Endodermal cell (in vitro differentiated cells): ENCODE data around the gene TMOD1. TPM values are rescaled to one million over a fixed set of nuclear protein-coding genes. Genes with fewer than 3 reads are reported as not detected.
"Not testable (repeated sequence)": the region's sequence is repeated elsewhere in the genome, so short reads cannot be mapped to it uniquely, and the experiment has no call there.

Experiments used
- DNase-seq: peaks from one replicate; pipeline ENCODE4 v3.0.0-alpha.2; 2017
- H3K27ac ChIP-seq: 2 replicates; pipeline ENCODE4 v1.5.1; 2013; ENCODE audit warnings: mild to moderate bottlenecking, low read depth, low read length, moderate library complexity
- H3K27me3 ChIP-seq: 2 replicates; pipeline ENCODE4 v1.6.1; 2013; ENCODE audit warnings: mild to moderate bottlenecking, low read length, moderate library complexity; ENCODE audit not compliant: insufficient read depth, control insufficient read depth, poor library complexity, severe bottlenecking
- H3K36me3 ChIP-seq: 2 replicates; pipeline ENCODE4 v1.7.0; 2013; ENCODE audit warnings: mild to moderate bottlenecking, low read length, moderate library complexity; ENCODE audit not compliant: control insufficient read depth, insufficient read depth
- H3K4me1 ChIP-seq: one replicate; pipeline ENCODE4 v1.7.0; 2013; ENCODE audit warnings: low read length; ENCODE audit not compliant: control insufficient read depth, insufficient read depth
- H3K4me3 ChIP-seq: 2 replicates; pipeline ENCODE4 v1.5.1; 2013; ENCODE audit warnings: mild to moderate bottlenecking, low read length, moderate library complexity
- H3K9ac ChIP-seq: 2 replicates; pipeline ENCODE4 v1.6.1; 2013; ENCODE audit warnings: mild to moderate bottlenecking, low read length, moderate library complexity; ENCODE audit not compliant: poor library complexity, severe bottlenecking; ENCODE audit errors: extremely low read depth
- H3K9me3 ChIP-seq: 2 replicates; pipeline ENCODE4 v1.6.1; 2013; ENCODE audit warnings: mild to moderate bottlenecking, low read length, moderate library complexity; ENCODE audit not compliant: control insufficient read depth
- H3K27ac Mint-ChIP-seq: 2 replicates; pipeline ENCODE4 v1.8.0; 2020; ENCODE audit warnings: mixed read lengths
- H3K27me3 Mint-ChIP-seq: 2 replicates; pipeline ENCODE4 v1.8.0; 2021; ENCODE audit warnings: mild to moderate bottlenecking, mixed read lengths; ENCODE audit not compliant: insufficient read depth
- H3K36me3 Mint-ChIP-seq: 2 replicates; pipeline ENCODE4 v1.8.0; 2020; ENCODE audit warnings: low read depth, mixed read lengths
- H3K4me1 Mint-ChIP-seq: 2 replicates; pipeline ENCODE4 v1.8.0; 2020; ENCODE audit warnings: mixed read lengths
- H3K4me3 Mint-ChIP-seq: 2 replicates; pipeline ENCODE4 v1.8.0; 2020; ENCODE audit warnings: mild to moderate bottlenecking, moderate library complexity, mixed read lengths
- H3K9me3 Mint-ChIP-seq: 2 replicates; pipeline ENCODE4 v1.8.0; 2020; ENCODE audit warnings: mild to moderate bottlenecking, mixed read lengths
- WGBS, 2 experiments: methylation state at CpG; one replicate each; pipeline versions ENCODE4 v1.1.5 to v1.1.7; 2013; ENCODE audit warnings: missing lambda C conversion rate in 2 of 2, mixed read lengths in 1 of 2; ENCODE audit not compliant: insufficient coverage in 1 of 2, insufficient read length in 1 of 2; 5-methylcytosine and 5-hydroxymethylcytosine counted together
- total RNA-seq, 2 donors: library from RNA; stranded (reverse); fragmentation: NEBNext Ultra II Directional in 1 of 2; extraction: Animal tissue kit (Norgen Biotek cat#: 25700) in 1 of 2; gene quantifications; 2 replicates in 1 of 2; 3 replicates in 1 of 2; pipeline ENCODE4 v1.2.1, GENCODE V29; 2021
- TF ChIP-seq, protein P1 (sequence below): fragments of 200-600 bp; sonication (generic); conservative IDR thresholded peaks from 2 replicates; pipeline ENCODE4 v1.5.0; 2021; ENCODE audit warnings: antibody characterized with exemption, mild to moderate bottlenecking

The TMOD1 gene
- total RNA-seq, 2 donors from 2014 or later, result 3.6 to 7.1 TPM

- Mint-ChIP-seq H3K27me3 (no peaks in the 10 kb centered on the region), H3K9me3 (peaks cover 32% of the 10 kb centered on the region), H3K4me1 (peaks cover 5% of the 10 kb centered on the region), H3K4me3 (no peak overlapping the region), H3K36me3 (peaks cover 75% of the 10 kb centered on the region), H3K27ac (no peak overlapping the region)
- TF ChIP-seq, protein P1, sequence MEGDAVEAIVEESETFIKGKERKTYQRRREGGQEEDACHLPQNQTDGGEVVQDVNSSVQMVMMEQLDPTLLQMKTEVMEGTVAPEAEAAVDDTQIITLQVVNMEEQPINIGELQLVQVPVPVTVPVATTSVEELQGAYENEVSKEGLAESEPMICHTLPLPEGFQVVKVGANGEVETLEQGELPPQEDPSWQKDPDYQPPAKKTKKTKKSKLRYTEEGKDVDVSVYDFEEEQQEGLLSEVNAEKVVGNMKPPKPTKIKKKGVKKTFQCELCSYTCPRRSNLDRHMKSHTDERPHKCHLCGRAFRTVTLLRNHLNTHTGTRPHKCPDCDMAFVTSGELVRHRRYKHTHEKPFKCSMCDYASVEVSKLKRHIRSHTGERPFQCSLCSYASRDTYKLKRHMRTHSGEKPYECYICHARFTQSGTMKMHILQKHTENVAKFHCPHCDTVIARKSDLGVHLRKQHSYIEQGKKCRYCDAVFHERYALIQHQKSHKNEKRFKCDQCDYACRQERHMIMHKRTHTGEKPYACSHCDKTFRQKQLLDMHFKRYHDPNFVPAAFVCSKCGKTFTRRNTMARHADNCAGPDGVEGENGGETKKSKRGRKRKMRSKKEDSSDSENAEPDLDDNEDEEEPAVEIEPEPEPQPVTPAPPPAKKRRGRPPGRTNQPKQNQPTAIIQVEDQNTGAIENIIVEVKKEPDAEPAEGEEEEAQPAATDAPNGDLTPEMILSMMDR, result no peak
- no peak for DNase-seq
- Histone ChIP-seq H3K9ac (no peak overlapping the region), H3K36me3 (peaks cover 68% of the 10 kb centered on the region), H3K4me3 (no peak overlapping the region), H3K27ac (no peak overlapping the region), H3K27me3 (no peaks in the 10 kb centered on the region), H3K9me3 (peaks cover 31% of the 10 kb centered on the region), H3K4me1 (no peaks in the 10 kb centered on the region)
- WGBS, 2 experiments, result 91 to 100% methylated on average over 1 of the region's 1 CpG
Observed at GRCh38 chr9:97617939-97618416, 116.5 kb downstream of the TMOD1 start.

DNA sequence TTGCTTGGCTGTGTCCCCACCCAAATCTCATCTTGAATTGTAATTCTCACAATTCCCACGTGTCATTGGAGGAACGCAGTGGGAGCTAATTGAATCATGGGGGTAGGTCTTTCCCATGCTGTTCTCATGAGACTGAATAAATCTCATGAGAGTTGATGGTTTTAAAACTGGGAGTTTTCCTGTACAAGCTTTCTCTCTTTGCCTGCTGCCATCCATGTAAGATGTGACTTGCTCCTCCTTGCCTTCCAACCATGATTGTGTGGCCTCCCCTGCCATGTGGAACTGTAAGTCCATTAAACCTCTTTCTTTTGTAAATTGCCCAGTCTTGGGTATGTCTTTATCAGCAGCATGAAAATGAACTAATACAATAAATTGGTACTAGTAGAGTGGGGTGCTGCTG is 118.6 kb downstream of the TMOD1 start:
- H3K9ac ChIP-seq, H3K27ac Mint-ChIP-seq, H3K4me3 Mint-ChIP-seq, DNase-seq, H3K4me1 ChIP-seq, H3K4me1 Mint-ChIP-seq, H3K27me3 ChIP-seq, H3K4me3 ChIP-seq, H3K27me3 Mint-ChIP-seq, H3K27ac ChIP-seq: not testable (repeated sequence)
- Histone ChIP-seq H3K9me3 (peaks cover 47% of the 10 kb centered on the region), H3K36me3 (peaks cover 84% of the 10 kb centered on the region)
- WGBS, 2 experiments, result 100% methylated on average over 2 of the region's 2 CpGs; no CpG with 5 or more reads in 1 of the 2 experiments
- H3K9me3 Mint-ChIP-seq, result peaks cover 44% of the 10 kb centered on the region
- peaks cover 80% of the 10 kb centered on the region for H3K36me3 Mint-ChIP-seq

DNA sequence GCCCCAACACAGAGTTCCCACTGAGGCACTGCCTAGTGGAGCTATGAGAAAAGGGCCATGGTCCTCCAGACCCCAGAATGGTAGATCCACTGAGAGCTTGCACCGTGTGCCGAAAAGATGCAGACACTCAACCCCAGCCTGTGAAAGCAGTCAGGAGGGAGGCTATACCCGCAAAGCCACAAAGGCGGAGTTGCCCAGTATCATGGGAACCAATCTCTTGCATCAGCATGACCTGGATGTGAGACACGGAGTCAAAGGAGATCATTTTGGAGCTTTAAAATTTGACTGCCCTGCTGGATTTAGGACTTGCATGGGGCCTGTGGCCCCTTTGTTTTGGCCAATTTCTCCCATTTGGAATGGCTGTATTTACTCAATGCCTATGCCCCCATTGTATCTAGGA is 121.0 kb downstream of the TMOD1 start:
- H3K27ac ChIP-seq, H3K4me3 ChIP-seq, DNase-seq, H3K4me1 ChIP-seq, H3K9ac ChIP-seq, H3K27me3 ChIP-seq, H3K4me3 Mint-ChIP-seq, H3K27ac Mint-ChIP-seq, H3K4me1 Mint-ChIP-seq, H3K27me3 Mint-ChIP-seq: not testable (repeated sequence)
- 91 to 95% methylated on average over 5 of the region's 5 CpGs for WGBS, 2 experiments
- Histone ChIP-seq H3K36me3 (peaks cover 89% of the 10 kb centered on the region), H3K9me3 (peaks cover 47% of the 10 kb centered on the region)
- H3K9me3 Mint-ChIP-seq, result peaks cover 44% of the 10 kb centered on the region
- peaks cover 85% of the 10 kb centered on the region for H3K36me3 Mint-ChIP-seq

GRCh38 chr9:97623946-97624345 is 122.5 kb downstream of the TMOD1 start:
- H3K4me1 Mint-ChIP-seq, result peaks cover 5% of the 10 kb centered on the region
- H3K9me3 Mint-ChIP-seq, result peaks cover 44% of the 10 kb centered on the region
- no peak overlapping the region for H3K27ac Mint-ChIP-seq
- WGBS, 2 experiments, result 100% methylated on average over 1 of the region's 1 CpG
- H3K36me3 ChIP-seq, result peaks cover 76% of the 10 kb centered on the region
- no peaks in the 10 kb centered on the region for H3K27me3 Mint-ChIP-seq
- no peaks in the 10 kb centered on the region for H3K27me3 ChIP-seq
- no peak overlapping the region for H3K4me3 ChIP-seq
- H3K36me3 Mint-ChIP-seq, result peaks cover 71% of the 10 kb centered on the region
- no peak overlapping the region for H3K27ac ChIP-seq
- DNase-seq, result no peak
- TF ChIP-seq, protein P1, result no peak
- peaks cover 47% of the 10 kb centered on the region for H3K9me3 ChIP-seq
- no peaks in the 10 kb centered on the region for H3K4me1 ChIP-seq
- no peak overlapping the region for H3K4me3 Mint-ChIP-seq
- no peak overlapping the region for H3K9ac ChIP-seq
